HEK293 (cell line): Measurements from ENCODE around the gene HES5.

Source experiments
- CTCF ChIA-PET: fragments of 350-600 bp; formaldehyde crosslinking; extraction: SDS; loops from one replicate; lab custom pipeline; 2021; ENCODE audit warnings: antibody characterized with exemption; lab: Yijun Ruan, JAX
- POLR2A ChIA-PET: fragments of 300-600 bp; formaldehyde crosslinking; extraction: SDS; loops from one replicate; lab custom pipeline; 2020; ENCODE audit warnings: antibody characterized with exemption, inconsistent platforms; lab: Yijun Ruan, JAX
- H3K27ac ChIP-seq: fragments of 200-500 bp; sonication (Bioruptor generic); 2 replicates; pipeline ENCODE4 v1.5.1; 2014; ENCODE audit warnings: low read depth, low read length, control low read depth, inconsistent platforms; ENCODE audit errors: extremely low read depth
- H3K36me3 ChIP-seq, 2 experiments: fragments of 200-500 bp in 1 of 2; sonication (Bioruptor generic) in 1 of 2; 1 replicate in 1 of 2; 2 replicates in 1 of 2; pipeline ENCODE4 v1.5.1; 2014 to 2017; ENCODE audit warnings: inconsistent platforms in 2 of 2, low read length in 2 of 2; ENCODE audit not compliant: control insufficient read depth in 2 of 2, insufficient read depth in 1 of 2
- H3K4me1 ChIP-seq: fragments of 200-500 bp; sonication (Bioruptor generic); 2 replicates; pipeline ENCODE4 v1.5.1; 2014; ENCODE audit warnings: mild to moderate bottlenecking, low read length, inconsistent platforms; ENCODE audit not compliant: control insufficient read depth, insufficient read depth
- H3K4me3 ChIP-seq: 2 replicates; pipeline ENCODE4 v1.5.1; 2011; ENCODE audit warnings: low read depth, mild to moderate bottlenecking, control low read depth, low read length, moderate library complexity
- H3K9me3 ChIP-seq: fragments of 200-500 bp; sonication (Bioruptor generic); 2 replicates; pipeline ENCODE4 v1.5.1; 2014; ENCODE audit warnings: low read depth, low read length, inconsistent platforms; ENCODE audit not compliant: control insufficient read depth, insufficient read depth
- GLIS2 ChIP-seq: fragments of 450-650 bp; formaldehyde crosslinking; IDR thresholded peaks from 2 replicates; pipeline ENCODE4 v1.5.1; 2016; ENCODE audit warnings: missing biosample characterization, missing genetic modification characterization
- HOXC10 ChIP-seq: sonication (generic); formaldehyde crosslinking; IDR thresholded peaks from 2 replicates; pipeline ENCODE4 v1.8.1; 2023; ENCODE audit warnings: mild to moderate bottlenecking, missing genetic modification reagents
- PBX3 ChIP-seq: sonication (generic); formaldehyde crosslinking; IDR thresholded peaks from 2 replicates; pipeline ENCODE4 v1.8.1; 2022; ENCODE audit warnings: mild to moderate bottlenecking, moderate library complexity, missing genetic modification reagents
- ZBTB17 ChIP-seq: fragments of 450-650 bp; formaldehyde crosslinking; IDR thresholded peaks from 2 replicates; pipeline ENCODE4 v1.5.1; 2016; ENCODE audit warnings: missing biosample characterization, missing genetic modification characterization
- ZFP3 ChIP-seq: fragments of 450-650 bp; formaldehyde crosslinking; IDR thresholded peaks from 2 replicates; pipeline ENCODE4 v1.5.1; 2016; ENCODE audit warnings: low read depth, missing biosample characterization, missing genetic modification characterization
- ZNF155 ChIP-seq: fragments of 450-650 bp; formaldehyde crosslinking; IDR thresholded peaks from 2 replicates; pipeline ENCODE4 v1.5.1; 2016; ENCODE audit warnings: missing biosample characterization, missing genetic modification characterization
- ZNF169 ChIP-seq: fragments of 450-650 bp; formaldehyde crosslinking; IDR thresholded peaks from 2 replicates; pipeline ENCODE4 v1.5.1; 2016; ENCODE audit warnings: missing biosample characterization, missing genetic modification characterization
- ZNF274 ChIP-seq, 2 experiments: fragments of 200-500 bp in 1 of 2; fragments of 450-650 bp in 1 of 2; sonication (Bioruptor generic) in 1 of 2; formaldehyde crosslinking in 1 of 2; IDR thresholded peaks; 2 replicates each; pipeline versions ENCODE4 v1.5.1 to v1.6.1; 2014 to 2016; ENCODE audit warnings: borderline replicate concordance in 1 of 2, inconsistent platforms in 1 of 2, low read length in 1 of 2, missing biosample characterization in 1 of 2, missing genetic modification characterization in 1 of 2
- ZNF280D ChIP-seq: fragments of 450-650 bp; formaldehyde crosslinking; IDR thresholded peaks from 2 replicates; pipeline ENCODE4 v1.5.1; 2016; ENCODE audit warnings: missing biosample characterization, missing genetic modification characterization
- ZNF335 ChIP-seq: fragments of 450-650 bp; formaldehyde crosslinking; conservative IDR thresholded peaks from 2 replicates; pipeline ENCODE4 v1.5.1; 2016; ENCODE audit warnings: missing biosample characterization, missing genetic modification characterization
- ZNF362 ChIP-seq: fragments of 450-650 bp; formaldehyde crosslinking; IDR thresholded peaks from 2 replicates; pipeline ENCODE4 v1.5.1; 2016; ENCODE audit warnings: missing biosample characterization, missing genetic modification characterization
- ZNF544 ChIP-seq: fragments of 450-650 bp; formaldehyde crosslinking; IDR thresholded peaks from 2 replicates; pipeline ENCODE4 v1.5.0; 2017; ENCODE audit warnings: missing biosample characterization, missing genetic modification characterization
- ZNF558 ChIP-seq: fragments of 450-650 bp; formaldehyde crosslinking; IDR thresholded peaks from 2 replicates; pipeline ENCODE4 v1.5.1; 2016; ENCODE audit warnings: missing biosample characterization, missing genetic modification characterization
- ZNF629 ChIP-seq: fragments of 450-650 bp; formaldehyde crosslinking; IDR thresholded peaks from 2 replicates; pipeline ENCODE4 v1.5.1; 2017; ENCODE audit warnings: missing biosample characterization, missing genetic modification characterization
- ZNF639 ChIP-seq: fragments of 450-650 bp; formaldehyde crosslinking; IDR thresholded peaks from 2 replicates; pipeline ENCODE4 v1.5.1; 2016; ENCODE audit warnings: missing biosample characterization, missing genetic modification characterization
- ZNF707 ChIP-seq: fragments of 450-650 bp; formaldehyde crosslinking; IDR thresholded peaks from 2 replicates; pipeline ENCODE4 v1.5.1; 2016; ENCODE audit warnings: missing biosample characterization, missing genetic modification characterization
- ZNF776 ChIP-seq: fragments of 450-650 bp; formaldehyde crosslinking; IDR thresholded peaks from 2 replicates; pipeline ENCODE4 v1.5.0; 2017; ENCODE audit warnings: missing biosample characterization, missing genetic modification characterization, borderline replicate concordance
- ZNF777 ChIP-seq: fragments of 450-650 bp; formaldehyde crosslinking; IDR thresholded peaks from 2 replicates; pipeline ENCODE4 v1.5.1; 2017; ENCODE audit warnings: missing biosample characterization, missing genetic modification characterization, borderline replicate concordance
- ZNF830 ChIP-seq: fragments of 450-650 bp; IDR thresholded peaks from 2 replicates; pipeline ENCODE4 v1.5.0; 2018; ENCODE audit warnings: missing biosample characterization, missing genetic modification characterization, low read depth, mild to moderate bottlenecking, moderate library complexity
- ZNF843 ChIP-seq: fragments of 450-650 bp; formaldehyde crosslinking; IDR thresholded peaks from 2 replicates; pipeline ENCODE4 v1.5.1; 2016; ENCODE audit warnings: missing biosample characterization, missing genetic modification characterization
- ZSCAN23 ChIP-seq: fragments of 450-650 bp; formaldehyde crosslinking; IDR thresholded peaks from 2 replicates; pipeline ENCODE4 v1.5.1; 2016; ENCODE audit warnings: missing biosample characterization, missing genetic modification characterization
- ZSCAN4 ChIP-seq: fragments of 450-650 bp; formaldehyde crosslinking; IDR thresholded peaks from 2 replicates; pipeline ENCODE4 v1.5.1; 2017; ENCODE audit warnings: missing biosample characterization, missing genetic modification characterization
- ZSCAN5A ChIP-seq: fragments of 450-650 bp; formaldehyde crosslinking; IDR thresholded peaks from 2 replicates; pipeline ENCODE4 v1.5.1; 2016; ENCODE audit warnings: missing biosample characterization, missing genetic modification characterization
- ZXDB ChIP-seq: fragments of 450-650 bp; formaldehyde crosslinking; IDR thresholded peaks from 2 replicates; pipeline ENCODE4 v1.5.1; 2016; ENCODE audit warnings: missing biosample characterization, missing genetic modification characterization

Gene HES5

GRCh38 chr1:2520806-2521205 is 9.3 kb downstream of the HES5 start:
- H3K27ac ChIP-seq = no peak overlapping the region
- peaks cover 0 to 77% of the 10 kb centered on the region in 2 experiments; a peak in 2 of 3 replicates for H3K36me3 ChIP-seq
- H3K9me3 ChIP-seq = no peaks in the 10 kb centered on the region
- ChIA-PET POLR2A (no interaction called here), CTCF (no interaction called here)
- H3K4me3 ChIP-seq = no peak overlapping the region
- H3K4me1 ChIP-seq = peaks cover 18% of the 10 kb centered on the region
- TF ChIP-seq ZNF362 (tag by site-specific recombination) (no peak), ZFP3 (tag by site-specific recombination) (no peak), ZNF544 (no peak), ZNF155 (tag by site-specific recombination) (no peak), ZNF843 (tag by site-specific recombination) (no peak), ZNF558 (no peak), ZSCAN23 (tag by site-specific recombination) (no peak), ZNF169 (no peak), ZNF274 (IDR thresholded peaks at IDR 0.05; ENCODE audit: low read length) (no peak), ZNF274 (tag by site-specific recombination; IDR thresholded peaks at IDR 0.05; ENCODE audit: borderline replicate concordance) (no peak), ZNF280D (tag by site-specific recombination) (no peak), ZNF777 (tag by site-specific recombination) (no peak), ZNF776 (tag by site-specific recombination) (no peak), ZNF707 (tag by site-specific recombination) (no peak), ZXDB (tag by site-specific recombination) (no peak), ZNF639 (no peak), ZNF335 (no peak), PBX3 (CRISPR knock-in tag) (no peak), HOXC10 (no peak)

- no peaks in the 10 kb centered on the region for H3K9me3 ChIP-seq
- TF ChIP-seq ZSCAN5A (tag by site-specific recombination) = no peak
- TF ChIP-seq ZNF830 (tag by site-specific recombination) = no peak
- TF ChIP-seq ZBTB17 = no peak
- no peak for TF ChIP-seq ZSCAN4
- no peak for TF ChIP-seq GLIS2 (tag by site-specific recombination)
- no peak for TF ChIP-seq ZNF629
- TF ChIP-seq, all 188 proteins: peak for 0
- POLR2A ChIA-PET = interaction anchor here (0.6 kb wide), 1 partner anchor 797 kb away, joined by 3 read pairs; no protein-coding TSS in a partner anchor
- no peak overlapping the region for H3K4me3 ChIP-seq
- H3K36me3 ChIP-seq = peaks cover 0 to 83% of the 10 kb centered on the region in 2 experiments; a peak in 2 of 3 replicates
- H3K4me1 ChIP-seq = peaks cover 18% of the 10 kb centered on the region
- CTCF ChIA-PET = no interaction called here
- H3K27ac ChIP-seq = no peak overlapping the region
Observed at GRCh38 chr1:2520206-2520605, 9.9 kb downstream of the HES5 start.
